Large intestine (tissue), 3 donors: ENCODE data around the gene SPECC1L. TPM values are rescaled to one million over a fixed set of nuclear protein-coding genes. Genes with fewer than 3 reads are reported as not detected.

Source experiments
- DNase-seq, 2 donors: peaks; one replicate each; pipeline versions ENCODE4 v3.0.0 to v3.0.0-alpha.2; 2013
- H3K27ac ChIP-seq: one replicate; pipeline ENCODE4 v1.5.1; 2013; ENCODE audit warnings: low read length
- H3K27me3 ChIP-seq: 2 replicates; pipeline ENCODE4 v1.6.1; 2013; ENCODE audit warnings: low read length; ENCODE audit not compliant: control insufficient read depth, insufficient read depth
- H3K36me3 ChIP-seq: 2 replicates; pipeline ENCODE4 v1.6.1; 2013; ENCODE audit warnings: low read length; ENCODE audit not compliant: control insufficient read depth, insufficient read depth
- H3K4me1 ChIP-seq: one replicate; pipeline ENCODE4 v1.6.1; 2013; ENCODE audit warnings: low read length; ENCODE audit not compliant: control insufficient read depth, insufficient read depth
- H3K4me3 ChIP-seq: one replicate; pipeline ENCODE4 v1.5.1; 2013; ENCODE audit warnings: low read length
- H3K9me3 ChIP-seq: one replicate; pipeline ENCODE4 v1.6.1; 2013; ENCODE audit warnings: mild to moderate bottlenecking, low read depth, low read length, moderate library complexity; ENCODE audit not compliant: control insufficient read depth
- WGBS: methylation state at CpG from one replicate; pipeline ENCODE4 v1.1.5; 2013; ENCODE audit warnings: low lambda C conversion rate; ENCODE audit not compliant: insufficient coverage; 5-methylcytosine and 5-hydroxymethylcytosine counted together
- polyA plus RNA-seq: library from polyadenylated mRNA; unstranded; fragments of 120-200 nt; gene quantifications from one replicate; pipeline ENCODE4 v1.2.1, GENCODE V29; 2013

The SPECC1L gene
- polyA plus RNA-seq, 1 donor, result 28.9 TPM

- Histone ChIP-seq H3K4me3 (no peak overlapping the region), H3K27me3 (no peaks in the 10 kb centered on the region), H3K9me3 (no peaks in the 10 kb centered on the region), H3K36me3 (peaks cover 74% of the 10 kb centered on the region), H3K27ac (no peak overlapping the region), H3K4me1 (no peaks in the 10 kb centered on the region)
- no peak for DNase-seq
- WGBS, result 100% methylated on average over 1 of the region's 7 CpGs
Measured at GRCh38 chr22:24412274-24412673, 141.6 kb downstream of the SPECC1L start.

GRCh38 chr22:24413271-24413670 lies 142.6 kb downstream of the SPECC1L start:
- H3K36me3 ChIP-seq, result peaks cover 72% of the 10 kb centered on the region

DNA sequence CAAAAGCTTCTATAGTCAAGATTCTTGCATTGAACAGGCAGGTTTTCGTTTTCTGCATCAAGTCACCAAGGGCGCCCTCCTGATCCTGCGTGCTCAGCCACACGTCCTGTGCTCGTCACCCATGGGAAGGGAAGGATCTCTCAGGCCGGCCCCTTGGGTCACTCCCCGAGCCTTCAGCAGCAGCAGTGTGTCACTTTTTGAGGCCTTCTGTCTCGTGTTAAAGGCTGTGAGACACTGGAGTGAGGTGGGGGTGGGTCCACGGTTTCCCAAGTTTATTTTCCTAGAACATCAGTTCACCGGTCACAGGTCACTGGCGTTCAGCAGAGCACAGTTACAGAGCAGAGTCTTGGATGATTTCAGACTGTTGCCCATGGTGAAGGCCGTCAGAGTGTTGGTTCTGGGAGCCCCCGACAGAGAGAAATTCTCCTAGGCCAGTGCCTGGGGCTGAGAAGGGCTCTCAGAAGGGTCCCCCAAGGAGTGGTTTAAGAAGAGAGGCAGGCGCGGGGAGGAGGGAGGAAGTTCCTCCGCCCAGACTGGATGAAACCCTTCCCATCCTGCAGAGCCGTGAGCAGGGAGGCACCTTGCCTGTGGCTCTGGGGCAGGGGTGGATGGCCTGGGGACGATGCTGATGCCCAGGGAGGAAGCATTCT lies 143.2 kb downstream of the SPECC1L start:
- H3K27ac ChIP-seq, result no peak overlapping the region
- DNase-seq, result no peak
- WGBS, result no CpG with 5 or more reads among the region's 18 CpGs
- no peaks in the 10 kb centered on the region for H3K27me3 ChIP-seq
- H3K9me3 ChIP-seq, result no peaks in the 10 kb centered on the region
- H3K4me1 ChIP-seq, result no peaks in the 10 kb centered on the region
- H3K36me3 ChIP-seq, result peaks cover 70% of the 10 kb centered on the region
- H3K4me3 ChIP-seq, result no peak overlapping the region

More at GRCh38 chr22:24413271-24413670, 142.6 kb downstream of the SPECC1L start:
- no peak overlapping the region for H3K4me3 ChIP-seq
- WGBS, result 80% methylated on average over 1 of the region's 9 CpGs
- H3K4me1 ChIP-seq, result no peaks in the 10 kb centered on the region
- no peaks in the 10 kb centered on the region for H3K9me3 ChIP-seq
- no peak overlapping the region for H3K27ac ChIP-seq
- no peaks in the 10 kb centered on the region for H3K27me3 ChIP-seq
- DNase-seq, result no peak

DNA sequence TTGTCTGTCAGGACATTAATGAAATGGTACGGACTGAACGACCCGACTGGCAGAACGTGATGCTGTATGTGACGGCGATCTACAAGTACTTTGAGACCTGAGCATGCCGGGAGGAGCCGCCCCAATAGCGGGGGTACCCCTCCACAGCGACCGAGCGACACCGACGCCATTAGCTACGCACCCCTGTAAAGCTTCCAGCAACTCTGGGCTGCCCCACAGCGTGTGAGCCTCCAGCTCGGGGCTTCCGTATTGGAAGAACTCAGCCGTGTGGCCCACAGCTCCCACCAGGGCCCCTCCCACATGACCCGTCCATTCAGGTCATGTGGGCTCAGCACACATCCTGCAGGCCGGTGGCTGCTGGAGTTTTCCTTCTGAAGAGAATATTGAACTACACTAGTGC lies 143.9 kb downstream of the SPECC1L start:
- no peak for DNase-seq
- H3K27ac ChIP-seq, result no peak overlapping the region
- H3K36me3 ChIP-seq, result peaks cover 70% of the 10 kb centered on the region
- H3K4me1 ChIP-seq, result no peaks in the 10 kb centered on the region
- H3K4me3 ChIP-seq, result no peak overlapping the region
- WGBS, result no CpG with 5 or more reads among the region's 21 CpGs
- no peaks in the 10 kb centered on the region for H3K9me3 ChIP-seq
- H3K27me3 ChIP-seq, result no peaks in the 10 kb centered on the region

DNA sequence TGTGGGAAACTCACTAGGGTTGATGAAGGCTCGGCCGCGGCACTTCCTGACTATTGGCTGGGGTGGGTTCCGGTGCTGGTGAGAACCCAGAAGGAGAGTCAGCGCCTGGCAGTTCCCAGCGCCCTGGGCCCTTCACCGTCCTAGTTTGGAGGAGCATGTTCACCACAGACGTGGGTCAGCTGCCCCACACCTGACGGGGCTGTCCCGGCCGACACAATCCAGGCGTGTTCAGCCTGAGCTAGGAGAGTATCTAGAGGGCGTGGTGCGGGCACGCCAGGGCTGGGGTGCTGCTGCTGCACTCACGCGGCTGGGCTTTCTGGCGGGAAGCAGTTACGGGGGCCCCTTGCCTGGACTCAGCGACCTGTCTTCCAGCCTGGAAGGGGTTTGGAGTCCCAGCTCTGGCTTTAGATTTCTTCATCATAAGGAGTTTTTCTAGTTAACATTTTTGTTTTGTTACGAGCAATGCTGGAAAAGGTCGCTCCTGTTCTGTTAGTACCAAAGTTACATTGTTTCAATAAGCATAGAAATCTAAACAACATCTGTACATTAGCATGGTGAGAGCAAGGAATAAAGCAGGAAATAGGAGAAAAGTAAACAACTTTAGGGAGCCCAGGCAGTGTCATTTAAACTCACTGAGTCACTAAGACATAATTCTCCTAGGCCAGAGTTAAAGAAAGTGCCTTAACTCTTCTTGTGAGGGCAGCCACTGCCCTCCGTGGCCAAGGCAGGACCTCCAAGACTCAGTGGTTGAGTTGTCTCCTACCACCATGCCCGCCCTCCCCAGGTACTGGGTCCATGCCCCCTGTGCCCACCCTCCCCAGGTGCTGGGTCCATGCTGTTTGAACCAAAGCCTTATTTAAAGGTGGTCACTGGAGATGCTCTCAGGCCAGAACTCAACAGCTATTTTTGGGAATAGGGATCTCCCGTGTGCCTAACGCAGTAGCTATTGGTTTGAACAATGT lies 144.6 kb downstream of the SPECC1L start:
- Histone ChIP-seq H3K4me1 (peaks cover 1% of the 10 kb centered on the region), H3K9me3 (no peaks in the 10 kb centered on the region), H3K4me3 (no peak overlapping the region), H3K27ac (no peak overlapping the region), H3K27me3 (no peaks in the 10 kb centered on the region), H3K36me3 (peaks cover 70% of the 10 kb centered on the region)
- no CpG with 5 or more reads among the region's 26 CpGs for WGBS
- DNase-seq, result no peak

DNA sequence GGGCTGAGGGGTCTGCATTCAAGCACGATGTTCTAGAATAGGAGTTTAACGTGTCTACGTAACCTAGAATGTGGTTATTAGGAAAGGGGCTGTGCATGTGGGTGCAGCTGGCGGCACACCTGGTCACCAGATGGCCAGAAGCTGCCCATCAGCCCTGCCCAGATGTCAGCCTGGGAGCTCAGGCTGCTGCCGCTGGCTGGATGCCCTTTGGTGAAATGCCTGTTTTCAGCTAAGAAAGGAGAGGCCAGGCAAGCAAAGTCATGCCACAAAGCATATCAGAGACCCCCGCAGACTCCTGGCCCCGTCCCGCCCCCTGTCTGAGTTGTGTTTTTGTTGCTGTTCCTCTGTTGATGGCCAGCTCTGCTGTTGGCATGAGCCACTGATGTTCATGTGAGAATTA lies 145.5 kb downstream of the SPECC1L start:
- Histone ChIP-seq H3K9me3 (no peaks in the 10 kb centered on the region), H3K4me3 (no peak overlapping the region), H3K27me3 (no peaks in the 10 kb centered on the region), H3K4me1 (peaks cover 3% of the 10 kb centered on the region), H3K27ac (no peak overlapping the region), H3K36me3 (peaks cover 66% of the 10 kb centered on the region)
- no CpG with 5 or more reads among the region's 8 CpGs for WGBS
- DNase-seq, result no peak

DNA sequence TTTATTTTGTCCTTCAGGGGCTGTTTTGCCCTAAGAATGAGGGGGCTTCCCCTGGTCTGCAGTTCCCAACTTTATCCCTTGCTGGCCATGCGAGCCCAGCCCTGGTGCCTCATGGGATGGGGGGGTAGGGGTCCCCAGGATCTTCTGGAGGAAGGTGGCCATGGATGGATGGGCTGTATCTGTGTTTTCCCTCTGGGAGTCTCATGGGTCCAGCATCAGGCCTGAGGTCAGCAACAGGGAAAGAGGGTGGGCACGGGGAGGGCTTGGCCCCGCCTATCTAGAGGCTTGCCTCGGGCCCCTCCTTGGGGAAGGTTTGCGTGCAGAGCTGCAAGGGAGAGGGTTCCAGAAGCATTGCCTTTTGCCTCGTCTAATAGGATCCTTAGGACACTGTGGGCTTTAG lies 146.0 kb downstream of the SPECC1L start:
- no peaks in the 10 kb centered on the region for H3K9me3 ChIP-seq
- peaks cover 3% of the 10 kb centered on the region for H3K4me1 ChIP-seq
- peaks cover 61% of the 10 kb centered on the region for H3K36me3 ChIP-seq
- WGBS, result no CpG with 5 or more reads among the region's 6 CpGs
- no peaks in the 10 kb centered on the region for H3K27me3 ChIP-seq
- DNase-seq, result no peak
- no peak overlapping the region for H3K4me3 ChIP-seq
- H3K27ac ChIP-seq, result no peak overlapping the region

GRCh38 chr22:24417200-24417599 lies 146.6 kb downstream of the SPECC1L start:
- Histone ChIP-seq H3K36me3 (peaks cover 55% of the 10 kb centered on the region), H3K27ac (no peak overlapping the region), H3K27me3 (no peaks in the 10 kb centered on the region), H3K4me1 (peaks cover 3% of the 10 kb centered on the region), H3K4me3 (no peak overlapping the region), H3K9me3 (no peaks in the 10 kb centered on the region)
- DNase-seq, result no peak
- WGBS, result no CpG with 5 or more reads among the region's 7 CpGs

DNA sequence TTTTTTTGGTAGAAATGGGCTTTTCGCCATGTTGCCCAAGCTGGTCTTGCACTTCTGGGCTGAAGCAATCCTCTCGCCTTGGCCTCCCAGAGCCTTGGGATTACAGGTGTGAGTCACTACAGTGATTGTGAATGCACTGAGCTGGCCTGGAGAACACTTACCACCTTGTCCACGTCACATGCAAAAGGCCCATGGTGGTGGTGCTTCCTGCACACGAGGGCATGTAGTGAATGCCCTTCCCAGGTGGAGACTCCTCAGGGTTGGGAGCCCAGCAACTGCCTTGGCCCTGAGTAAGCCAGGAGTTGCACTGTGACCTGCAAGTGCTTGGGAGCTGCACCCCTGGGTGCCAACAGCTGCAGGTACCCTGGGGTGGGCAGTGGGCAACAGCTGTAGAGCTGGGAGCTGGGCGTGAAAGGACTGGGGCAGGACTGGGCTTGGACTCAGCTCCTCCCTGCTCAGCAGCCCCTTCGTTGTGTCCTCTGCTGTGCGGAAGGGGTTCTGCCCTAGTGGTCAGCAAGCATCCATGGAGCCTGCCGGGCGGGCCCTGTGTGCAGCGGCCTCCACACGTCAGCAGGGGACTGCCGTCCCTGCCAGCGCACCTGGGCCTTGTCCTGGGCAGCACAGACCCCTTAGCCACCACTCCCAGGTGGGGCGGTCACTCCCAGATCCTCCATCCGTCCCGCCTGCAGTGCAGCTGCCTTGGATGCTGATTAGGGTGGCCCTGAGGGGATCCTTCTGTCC lies 147.4 kb downstream of the SPECC1L start:
- DNase-seq, result no peak
- peaks cover 3% of the 10 kb centered on the region for H3K4me1 ChIP-seq
- H3K27me3 ChIP-seq, result no peaks in the 10 kb centered on the region
- WGBS, result no CpG with 5 or more reads among the region's 16 CpGs
- no peak overlapping the region for H3K4me3 ChIP-seq
- no peak overlapping the region for H3K27ac ChIP-seq
- peaks cover 48% of the 10 kb centered on the region for H3K36me3 ChIP-seq
- H3K9me3 ChIP-seq, result no peaks in the 10 kb centered on the region

- H3K4me3 ChIP-seq, result no peak overlapping the region
- no peak overlapping the region for H3K27ac ChIP-seq
- peaks cover 3% of the 10 kb centered on the region for H3K4me1 ChIP-seq
- DNase-seq, result no peak
- no peaks in the 10 kb centered on the region for H3K27me3 ChIP-seq
- WGBS, result no CpG with 5 or more reads among the region's 16 CpGs
- H3K36me3 ChIP-seq, result peaks cover 39% of the 10 kb centered on the region
- no peaks in the 10 kb centered on the region for H3K9me3 ChIP-seq
Measured at GRCh38 chr22:24418786-24419474, 148.3 kb downstream of the SPECC1L start.
